H1 (cell line): Measurements from ENCODE around the gene U2SURP. TPM values are rescaled to one million over a fixed set of nuclear protein-coding genes. Genes with fewer than 3 reads are reported as not detected.

Experiments used
- CTCF ChIA-PET: fragments of 300-600 bp; sonication (Branson Sonifier 250); formaldehyde crosslinking; loops from one replicate; lab custom pipeline; 2021; ENCODE audit not compliant: partially characterized antibody; lab: Charles Lee
- POLR2A ChIA-PET: fragments of 300-600 bp; sonication (Branson Sonifier 250); formaldehyde crosslinking; loops from one replicate; lab custom pipeline; 2021; ENCODE audit warnings: inconsistent platforms; ENCODE audit not compliant: partially characterized antibody; lab: Charles Lee
- DNase-seq, 2 experiments: peaks; one replicate each; pipeline versions ENCODE4 v3.0.0 to v3.0.0-alpha.2; 2010 to 2022; ENCODE audit warnings: low spot score in 2 of 2, low read depth in 1 of 2, mixed read lengths in 1 of 2
- FAIRE-seq: peaks from 2 replicates; lab custom pipeline; 2011; peaks lifted over from hg19 to GRCh38; lab: Jason Lieb, UNC
- H2AFZ ChIP-seq: 2 replicates; pipeline ENCODE4 v1.8.1; 2012; ENCODE audit warnings: low read length, inconsistent platforms
- H2AK5ac ChIP-seq: 2 replicates; pipeline ENCODE4 v1.6.1; 2013; ENCODE audit warnings: low read depth, low read length
- H2BK120ac ChIP-seq: replicated peaks from 2 replicates; pipeline ENCODE3; 2013; ENCODE audit warnings: low read depth, low read length, inconsistent platforms
- H2BK12ac ChIP-seq: 2 replicates; pipeline ENCODE4 v1.6.1; 2013; ENCODE audit warnings: low read depth, low read length
- H2BK15ac ChIP-seq: 2 replicates; pipeline ENCODE4 v1.6.1; 2013; ENCODE audit warnings: low read length
- H2BK20ac ChIP-seq: 2 replicates; pipeline ENCODE4 v1.6.1; 2013; ENCODE audit warnings: low read length
- H2BK5ac ChIP-seq: 2 replicates; pipeline ENCODE4 v1.6.1; 2013; ENCODE audit warnings: low read depth, low read length
- H3K14ac ChIP-seq: 2 replicates; pipeline ENCODE4 v1.6.1; 2013; ENCODE audit warnings: inconsistent platforms; ENCODE audit not compliant: insufficient read length
- H3K18ac ChIP-seq: 2 replicates; pipeline ENCODE4 v1.6.1; 2013; ENCODE audit warnings: low read length; ENCODE audit errors: extremely low read depth
- H3K23ac ChIP-seq: 2 replicates; pipeline ENCODE4 v1.6.1; 2013; ENCODE audit warnings: inconsistent platforms; ENCODE audit not compliant: insufficient read length
- H3K23me2 ChIP-seq: 2 replicates; pipeline ENCODE4 v1.6.1; 2013; ENCODE audit warnings: low read depth, low read length
- H3K27ac ChIP-seq: 2 replicates; pipeline ENCODE4 v1.6.1; 2011; ENCODE audit warnings: low read depth, low read length, inconsistent platforms
- H3K27me3 ChIP-seq, 4 experiments: replicated peaks in 1 of 4; 1 replicate in 1 of 4; 2 replicates in 3 of 4; pipeline versions ENCODE4 v1.6.1 to v1.8.1; 2011 to 2013; ENCODE audit warnings: low read length in 3 of 4, mild to moderate bottlenecking in 3 of 4, inconsistent platforms in 2 of 4, mixed read lengths in 2 of 4, moderate library complexity in 1 of 4; ENCODE audit not compliant: control insufficient read depth in 3 of 4, insufficient read depth in 3 of 4; ENCODE audit errors: extremely low read depth in 1 of 4
- H3K36me3 ChIP-seq, 4 experiments: 2 replicates each; pipeline versions ENCODE4 v1.6.1 to v1.8.1; 2011 to 2013; ENCODE audit warnings: mild to moderate bottlenecking in 4 of 4, low read length in 3 of 4, moderate library complexity in 2 of 4, control low read depth in 1 of 4, inconsistent platforms in 1 of 4; ENCODE audit not compliant: insufficient read depth in 4 of 4, control insufficient read depth in 2 of 4
- H3K4ac ChIP-seq: replicated peaks from 2 replicates; pipeline ENCODE3; 2013; ENCODE audit warnings: low read length, low read depth, mixed read lengths, inconsistent platforms; ENCODE audit not compliant: insufficient read length
- H3K4me1 ChIP-seq, 4 experiments: replicated peaks in 1 of 4; 1 replicate in 1 of 4; 2 replicates in 3 of 4; pipeline versions ENCODE4 v1.6.1 to v1.8.1; 2011 to 2013; ENCODE audit warnings: low read length in 3 of 4, inconsistent platforms in 2 of 4, mixed read lengths in 1 of 4; ENCODE audit not compliant: insufficient read depth in 4 of 4, control insufficient read depth in 3 of 4
- H3K4me2 ChIP-seq, 2 experiments: 2 replicates each; pipeline versions ENCODE4 v1.6.1 to v1.8.1; 2011 to 2013; ENCODE audit warnings: low read depth in 2 of 2, low read length in 2 of 2, control low read depth in 1 of 2, inconsistent platforms in 1 of 2, mild to moderate bottlenecking in 1 of 2; ENCODE audit not compliant: insufficient read depth in 1 of 2
- H3K4me3 ChIP-seq, 4 experiments: fragments of 200-600, 300-600 bp in 1 of 4; sonication (generic), shearing (Covaris generic), sonication (Bioruptor Twin) in 1 of 4; 2 replicates each; pipeline versions ENCODE4 v1.5.1 to v1.8.1; 2011 to 2016; ENCODE audit warnings: low read length in 4 of 4, low read depth in 3 of 4, control low read depth in 2 of 4, inconsistent platforms in 2 of 4, mild to moderate bottlenecking in 2 of 4, mixed read lengths in 1 of 4, moderate library complexity in 1 of 4; ENCODE audit not compliant: insufficient read depth in 2 of 4; ENCODE audit errors: extremely low read depth in 1 of 4
- H3K56ac ChIP-seq: replicated peaks from 2 replicates; pipeline ENCODE3; 2013; ENCODE audit warnings: low read depth, mild to moderate bottlenecking, mixed read lengths, low read length, inconsistent platforms; ENCODE audit not compliant: insufficient read length
- H3K79me1 ChIP-seq: 2 replicates; pipeline ENCODE4 v1.6.1; 2013; ENCODE audit warnings: low read depth, low read length, control low read depth
- H3K79me2 ChIP-seq, 2 experiments: 2 replicates each; pipeline versions ENCODE4 v1.6.1 to v1.8.1; 2012 to 2013; ENCODE audit warnings: low read length in 2 of 2, mild to moderate bottlenecking in 2 of 2, inconsistent platforms in 1 of 2; ENCODE audit not compliant: insufficient read depth in 2 of 2, control insufficient read depth in 1 of 2
- H3K9ac ChIP-seq, 4 experiments: replicated peaks in 1 of 4; 1 replicate in 1 of 4; 2 replicates in 3 of 4; pipeline versions ENCODE4 v1.6.1 to v1.8.1; 2011 to 2013; ENCODE audit warnings: low read depth in 3 of 4, low read length in 3 of 4, control low read depth in 2 of 4, mild to moderate bottlenecking in 2 of 4, moderate library complexity in 2 of 4, inconsistent platforms in 1 of 4; ENCODE audit errors: extremely low read depth in 1 of 4
- H3K9me3 ChIP-seq, 2 experiments: 2 replicates each; pipeline versions ENCODE4 v1.6.1 to v1.8.1; 2012 to 2013; ENCODE audit warnings: mild to moderate bottlenecking in 2 of 2, moderate library complexity in 2 of 2, control low read depth in 1 of 2, inconsistent platforms in 1 of 2, low read depth in 1 of 2, low read length in 1 of 2, mixed read lengths in 1 of 2; ENCODE audit not compliant: insufficient read depth in 2 of 2
- H4K20me1 ChIP-seq, 2 experiments: replicated peaks in 1 of 2; 2 replicates each; pipeline versions ENCODE3 to v1.8.1; 2011 to 2013; ENCODE audit warnings: inconsistent platforms in 2 of 2, low read length in 2 of 2, mild to moderate bottlenecking in 1 of 2; ENCODE audit not compliant: insufficient read depth in 2 of 2, control insufficient read depth in 1 of 2
- H4K5ac ChIP-seq: 2 replicates; pipeline ENCODE4 v1.6.1; 2013; ENCODE audit warnings: low read length, low read depth, mixed read lengths, inconsistent platforms; ENCODE audit not compliant: insufficient read length
- H4K8ac ChIP-seq: 2 replicates; pipeline ENCODE4 v1.8.0; 2013; ENCODE audit warnings: mild to moderate bottlenecking, moderate library complexity, low read length, inconsistent platforms; ENCODE audit not compliant: insufficient read depth; ENCODE audit errors: extremely low read depth
- H4K91ac ChIP-seq: replicated peaks from 2 replicates; pipeline ENCODE3; 2013; ENCODE audit warnings: low read length, mixed read lengths, inconsistent platforms; ENCODE audit not compliant: insufficient read length
- SP4 ChIP-seq: IDR thresholded peaks from 2 replicates; pipeline ENCODE4 v1.6.1; 2012; ENCODE audit warnings: low read length, inconsistent platforms
- WGBS, 2 experiments: shearing (Covaris generic) in 1 of 2; methylation state at CpG; one replicate each; pipeline versions ENCODE4 v1.1.6 to v1.1.7; 2013 to 2015; ENCODE audit warnings: low lambda C conversion rate in 2 of 2, mixed read lengths in 2 of 2, inconsistent platforms in 1 of 2, low coverage in 1 of 2, missing lambda C conversion rate in 1 of 2; ENCODE audit not compliant: insufficient replicate concordance in 2 of 2, insufficient coverage in 1 of 2, insufficient read length in 1 of 2; ENCODE audit errors: extremely low coverage in 1 of 2, missing lambda C conversion rate in 1 of 2; 5-methylcytosine and 5-hydroxymethylcytosine counted together
- polyA plus RNA-seq, 7 experiments: library from polyadenylated mRNA; depleted of rRNA in 3 of 7; stranded (reverse) in 5 of 7; unstranded in 2 of 7; fragments of >200 nt in 5 of 7; fragments of 200-250 nt in 2 of 7; gene quantifications; 1 replicate in 5 of 7; 2 replicates in 1 of 7; 4 replicates in 1 of 7; pipeline versions ENCODE4 v1.2.1 to v1.2.3, GENCODE V29; 2011 to 2013; ENCODE audit warnings: missing spikeins in 2 of 7, mixed read lengths in 2 of 7
- total RNA-seq: library from RNA; stranded (reverse); fragmentation: NEBNext Ultra II Directional; extraction: Animal tissue kit (Norgen Biotek cat#: 25700); gene quantifications from 2 replicates; pipeline ENCODE4 v1.2.1, GENCODE V29; 2021

Gene U2SURP
- total and polyA plus RNA-seq, 2 of the 8 experiments (the other 6 are each of a cell fraction or from before 2014, with no cell fraction given), result 22.2 to 167 TPM

GRCh38 chr3:142951794-142952193 lies 49.6 kb upstream of the U2SURP start:
- no peak overlapping the region for H2BK20ac ChIP-seq
- no peak overlapping the region for H2BK120ac ChIP-seq
- POLR2A ChIA-PET, result no interaction called here
- H2AK5ac ChIP-seq, result no peak overlapping the region
- H3K36me3 ChIP-seq, result no peaks in the 10 kb centered on the region
- H3K9me3 ChIP-seq, result no peaks in the 10 kb centered on the region
- no peak overlapping the region for H2BK15ac ChIP-seq
- FAIRE-seq (no peak), DNase-seq (no peak)
- no peak overlapping the region for H3K9ac ChIP-seq
- CTCF ChIA-PET, result interaction anchor here (0.9 to 2.4 kb wide), 4 partner anchors 10 to 66 kb away, joined by 3 to 12 read pairs (median 4); no protein-coding TSS in a partner anchor
- H2BK12ac ChIP-seq, result no peak overlapping the region
- no peak overlapping the region for H3K56ac ChIP-seq
- H3K27me3 ChIP-seq, result no peaks in the 10 kb centered on the region
- no peak overlapping the region for H3K18ac ChIP-seq
- no peak overlapping the region for H3K27ac ChIP-seq
- H3K4me1 ChIP-seq, result peaks cover 0 to 3% (median 1%) of the 10 kb centered on the region in 4 experiments; a peak in 1 of 7 replicates
- no peaks in the 10 kb centered on the region for H4K20me1 ChIP-seq
- no peak overlapping the region for H3K14ac ChIP-seq
- H2BK5ac ChIP-seq, result no peak overlapping the region
- H4K91ac ChIP-seq, result no peak overlapping the region
- H3K79me2 ChIP-seq, result no peaks in the 10 kb centered on the region
- no peak overlapping the region for H4K5ac ChIP-seq
- H4K8ac ChIP-seq, result no peak overlapping the region
- H2AFZ ChIP-seq, result no peak overlapping the region
- no peaks in the 10 kb centered on the region for H3K79me1 ChIP-seq
- H3K4me2 ChIP-seq, result no peak overlapping the region
- WGBS, 2 experiments, result 90% methylated on average over 2 of the region's 2 CpGs; no CpG with 5 or more reads in 1 of the 2 experiments
- H3K23me2 ChIP-seq, result peaks cover 2% of the 10 kb centered on the region; the same call in 1 of the 2 replicates
- no peak overlapping the region for H3K4ac ChIP-seq
- H3K4me3 ChIP-seq, result no peak overlapping the region
- no peak overlapping the region for H3K23ac ChIP-seq
- TF ChIP-seq SP4, result no peak
